Measurements from ENCODE around the gene ADCY5.

GRCh38 chr3:123347205-123347604 lies 101.7 kb downstream of the ADCY5 start:
- TF ChIP-seq EZH2 (IDR thresholded peaks at IDR 0.05; ENCODE audit: low read depth) (no peak), CTCF (conservative IDR thresholded peaks at IDR 0.05) (no peak)
